A549 (cell line): Measurements from ENCODE around the gene UGT1A10.

Experiments used
- RFX5 ChIP-seq: fragments of 450-650 bp; IDR thresholded peaks from 2 replicates; pipeline ENCODE4 v1.7.1; 2014; ENCODE audit warnings: antibody characterized with exemption, mild to moderate bottlenecking, moderate library complexity
- SMC3 ChIP-seq: fragments of >200 bp; sonication (Bioruptor Twin); formaldehyde crosslinking; IDR thresholded peaks from 3 replicates; pipeline ENCODE4 v1.6.1; 2018; ENCODE audit warnings: inconsistent platforms
- TF ChIP-seq, protein P1 (sequence below): IDR thresholded peaks from 2 replicates; pipeline ENCODE4 v1.6.1; 2012

DNA sequence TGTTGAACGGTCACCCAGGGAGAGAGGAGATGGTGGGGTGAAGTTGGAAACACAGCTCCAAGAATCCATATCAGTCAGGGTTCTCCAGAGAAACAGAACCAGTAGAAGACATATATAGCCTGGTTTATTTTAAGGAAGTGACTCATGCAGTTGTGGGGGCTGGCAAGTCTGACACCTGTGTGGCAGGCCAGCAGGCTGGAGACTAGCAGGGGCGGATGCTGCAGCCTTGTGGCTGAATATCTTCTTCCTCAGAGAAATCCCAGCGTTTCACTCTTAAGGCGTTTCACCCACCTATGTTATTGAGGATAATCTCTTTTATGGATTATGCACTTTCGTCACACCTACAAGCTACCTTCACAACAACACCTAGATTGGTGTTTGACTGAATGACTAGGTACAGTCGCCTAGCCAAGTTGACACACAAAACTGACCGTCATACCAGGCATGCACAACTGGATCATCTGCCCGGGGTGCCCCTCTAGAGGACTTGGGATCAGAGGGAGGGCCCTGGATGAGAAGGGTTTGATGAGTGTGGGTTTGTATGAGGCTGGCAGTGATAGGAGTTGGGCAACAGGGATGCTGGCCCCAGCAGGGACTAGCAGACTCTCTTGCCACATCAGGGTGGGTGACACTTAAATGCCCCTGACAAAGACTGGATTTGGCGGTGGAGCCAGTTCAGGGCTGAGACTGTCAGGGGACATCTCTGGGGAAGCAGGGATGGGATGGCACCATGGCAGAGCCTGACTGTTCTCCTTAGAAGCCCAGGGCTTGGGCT is 165.3 kb downstream of the UGT1A10 start:
- TF ChIP-seq, protein P1, sequence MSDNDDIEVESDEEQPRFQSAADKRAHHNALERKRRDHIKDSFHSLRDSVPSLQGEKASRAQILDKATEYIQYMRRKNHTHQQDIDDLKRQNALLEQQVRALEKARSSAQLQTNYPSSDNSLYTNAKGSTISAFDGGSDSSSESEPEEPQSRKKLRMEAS: no peak
- TF ChIP-seq SMC3 (no peak), RFX5 (no peak)
